ENCODE measurements around the gene BCL7A. TPM values are rescaled to one million over a fixed set of nuclear protein-coding genes. Genes with fewer than 3 reads are reported as not detected.
A peak's percentile ranks its signal among the peaks of the same experiment; 100 is the strongest.

Gene BCL7A
- total RNA-seq, 2 experiments from 2014 or later = 6.2 to 8.1 TPM

- H3K36me3 Mint-ChIP-seq (ENCODE audit: low read depth) = peaks cover 8% of the 10 kb centered on the region
- H3K27me3 Mint-ChIP-seq (ENCODE audit: low read depth) = no peaks in the 10 kb centered on the region
- no peak overlapping the region for H3K27ac Mint-ChIP-seq
- DNase-seq = no peak
- ATAC-seq = no peak
- CTCF ChIA-PET = interaction anchor here (0.7 to 2.4 kb wide), 2 partner anchors 64 to 71 kb away, joined by 3 to 7 read pairs; no protein-coding TSS in a partner anchor
- no peak overlapping the region for H3K4me3 Mint-ChIP-seq
- no peaks in the 10 kb centered on the region for H3K9me3 Mint-ChIP-seq (ENCODE audit: insufficient read depth)
- POLR2A ChIA-PET = no interaction called here
- peaks cover 14% of the 10 kb centered on the region for H3K4me1 Mint-ChIP-seq (ENCODE audit: low read depth)
These were observed 38.4 kb downstream of the BCL7A start for GRCh38 chr12:122060081-122060501.

DNA sequence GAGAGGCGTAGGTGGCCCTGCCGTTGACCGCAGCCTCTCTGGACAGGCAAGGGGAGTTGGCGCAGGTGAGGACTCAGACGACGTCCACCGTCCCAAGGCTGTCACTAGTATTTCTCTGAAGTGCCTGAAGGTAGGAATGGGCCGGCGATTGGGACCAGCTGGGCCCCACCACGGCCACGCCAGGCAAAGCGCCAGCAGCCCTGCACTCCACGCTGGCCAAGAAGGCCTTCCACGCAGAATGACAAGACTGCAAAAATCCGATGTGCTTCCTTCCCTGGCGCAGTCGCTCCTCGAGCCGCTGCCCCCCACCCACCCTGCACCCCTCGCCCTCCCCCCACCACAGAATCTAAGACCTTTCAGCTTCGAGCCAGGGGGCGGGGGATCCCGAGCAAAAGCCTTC lies 39.6 kb downstream of the BCL7A start:
- ChIA-PET CTCF (interaction anchor here (2.4 kb wide), 1 partner anchor 63 kb away, joined by 7 read pairs; no protein-coding TSS in a partner anchor), POLR2A (no interaction called here)
- peaks cover 14% of the 10 kb centered on the region for H3K4me1 Mint-ChIP-seq (ENCODE audit: low read depth)
- H3K27ac Mint-ChIP-seq = no peak overlapping the region
- no peaks in the 10 kb centered on the region for H3K9me3 Mint-ChIP-seq (ENCODE audit: insufficient read depth)
- peaks cover 8% of the 10 kb centered on the region for H3K36me3 Mint-ChIP-seq (ENCODE audit: low read depth)
- DNase-seq = no peak
- no peak overlapping the region for H3K4me3 Mint-ChIP-seq
- no peak for ATAC-seq
- H3K27me3 Mint-ChIP-seq (ENCODE audit: low read depth) = no peaks in the 10 kb centered on the region

- Mint-ChIP-seq H3K27ac (peak overlapping the region; percentile 24), H3K9me3 (ENCODE audit: insufficient read depth) (no peaks in the 10 kb centered on the region), H3K4me3 (no peak overlapping the region), H3K36me3 (ENCODE audit: low read depth) (peaks cover 3% of the 10 kb centered on the region), H3K27me3 (ENCODE audit: low read depth) (no peaks in the 10 kb centered on the region), H3K4me1 (ENCODE audit: low read depth) (peaks cover 26% of the 10 kb centered on the region)
- ChIA-PET CTCF (interaction anchor here (0.9 to 1.8 kb wide), 4 partner anchors 9 to 60 kb away, joined by 3 to 9 read pairs (median 6); no protein-coding TSS in a partner anchor), POLR2A (interaction anchor here (0.7 kb wide), 1 partner anchor 15 kb away, joined by 3 read pairs; no protein-coding TSS in a partner anchor)
- no peak for ATAC-seq
- no peak for DNase-seq
These were observed 41.4 kb downstream of the BCL7A start for GRCh38 chr12:122062832-122063693.

- ChIA-PET POLR2A (interaction anchor here (0.7 kb wide), 1 partner anchor 14 kb away, joined by 3 read pairs; no protein-coding TSS in a partner anchor), CTCF (interaction anchor here (0.9 to 1.8 kb wide), 4 partner anchors 9 to 60 kb away, joined by 3 to 9 read pairs (median 6); no protein-coding TSS in a partner anchor)
- no peaks in the 10 kb centered on the region for H3K9me3 Mint-ChIP-seq (ENCODE audit: insufficient read depth)
- no peaks in the 10 kb centered on the region for H3K27me3 Mint-ChIP-seq (ENCODE audit: low read depth)
- peak overlapping the region; percentile 22 for H3K27ac Mint-ChIP-seq
- no peak for ATAC-seq
- no peak for DNase-seq
- H3K4me3 Mint-ChIP-seq = no peak overlapping the region
- H3K36me3 Mint-ChIP-seq (ENCODE audit: low read depth) = peaks cover 3% of the 10 kb centered on the region
- peaks cover 32% of the 10 kb centered on the region for H3K4me1 Mint-ChIP-seq (ENCODE audit: low read depth)
These were observed 42.0 kb downstream of the BCL7A start for GRCh38 chr12:122063694-122064024.

- peak overlapping the region; percentile 22 for H3K27ac Mint-ChIP-seq
- CTCF ChIA-PET = interaction anchor here (1.0 kb wide), 1 partner anchor 10 kb away, joined by 9 read pairs; no protein-coding TSS in a partner anchor
- ATAC-seq = peak; percentile 73
- no peaks in the 10 kb centered on the region for H3K36me3 Mint-ChIP-seq (ENCODE audit: low read depth)
- no peak overlapping the region for H3K4me3 Mint-ChIP-seq
- DNase-seq = peak; percentile 50
- no peaks in the 10 kb centered on the region for H3K27me3 Mint-ChIP-seq (ENCODE audit: low read depth)
- H3K9me3 Mint-ChIP-seq (ENCODE audit: insufficient read depth) = no peaks in the 10 kb centered on the region
- peaks cover 33% of the 10 kb centered on the region for H3K4me1 Mint-ChIP-seq (ENCODE audit: low read depth)
- POLR2A ChIA-PET = no interaction called here
These were observed 42.5 kb downstream of the BCL7A start for GRCh38 chr12:122064025-122064777.

GRCh38 chr12:122064780-122065588 lies 43.3 kb downstream of the BCL7A start:
- no peaks in the 10 kb centered on the region for H3K27me3 Mint-ChIP-seq (ENCODE audit: low read depth)
- no peak overlapping the region for H3K27ac Mint-ChIP-seq
- no peak for DNase-seq
- POLR2A ChIA-PET = no interaction called here
- no peaks in the 10 kb centered on the region for H3K9me3 Mint-ChIP-seq (ENCODE audit: insufficient read depth)
- H3K4me1 Mint-ChIP-seq (ENCODE audit: low read depth) = peaks cover 38% of the 10 kb centered on the region
- CTCF ChIA-PET = interaction anchor here (0.9 to 5.7 kb wide), 3 partner anchors 10 to 23 kb away, joined by 3 to 33 read pairs (median 11); no protein-coding TSS in a partner anchor
- ATAC-seq = no peak
- no peak overlapping the region for H3K4me3 Mint-ChIP-seq
- no peaks in the 10 kb centered on the region for H3K36me3 Mint-ChIP-seq (ENCODE audit: low read depth)

DNA sequence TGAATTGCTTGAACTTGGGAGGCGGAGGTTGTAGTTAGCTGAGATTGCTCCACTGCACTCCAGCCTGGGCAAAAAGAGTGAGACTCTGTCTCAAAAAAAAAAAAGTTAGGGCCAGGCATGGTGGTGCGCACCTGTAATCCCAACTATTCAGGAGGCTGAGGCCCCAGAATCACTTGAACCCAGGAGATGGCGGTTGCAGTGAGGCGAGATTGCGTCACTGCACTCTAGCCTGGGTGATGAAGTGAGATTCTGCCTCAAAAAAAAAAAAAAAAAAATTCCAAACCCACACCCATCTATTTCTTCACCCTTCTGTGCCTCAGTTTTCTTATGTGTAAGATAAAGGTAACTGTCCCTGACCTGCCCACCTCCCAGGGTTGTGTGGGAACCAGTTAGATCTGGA lies 45.9 kb downstream of the BCL7A start:
- Mint-ChIP-seq H3K36me3 (ENCODE audit: low read depth) (no peaks in the 10 kb centered on the region), H3K27me3 (ENCODE audit: low read depth) (no peaks in the 10 kb centered on the region), H3K4me1 (ENCODE audit: low read depth) (peaks cover 38% of the 10 kb centered on the region), H3K4me3 (peak overlapping the region; percentile 42), H3K9me3 (ENCODE audit: insufficient read depth) (no peaks in the 10 kb centered on the region), H3K27ac (peak overlapping the region; percentile 70)
- POLR2A ChIA-PET = interaction anchor here (1.7 kb wide), 1 partner anchor 13 kb away, joined by 6 read pairs; no protein-coding TSS in a partner anchor
- ATAC-seq (no peak), DNase-seq (no peak)
- CTCF ChIA-PET = interaction anchor here (1.0 to 5.7 kb wide), 4 partner anchors 13 to 56 kb away, joined by 3 to 33 read pairs (median 10); no protein-coding TSS in a partner anchor

DNA sequence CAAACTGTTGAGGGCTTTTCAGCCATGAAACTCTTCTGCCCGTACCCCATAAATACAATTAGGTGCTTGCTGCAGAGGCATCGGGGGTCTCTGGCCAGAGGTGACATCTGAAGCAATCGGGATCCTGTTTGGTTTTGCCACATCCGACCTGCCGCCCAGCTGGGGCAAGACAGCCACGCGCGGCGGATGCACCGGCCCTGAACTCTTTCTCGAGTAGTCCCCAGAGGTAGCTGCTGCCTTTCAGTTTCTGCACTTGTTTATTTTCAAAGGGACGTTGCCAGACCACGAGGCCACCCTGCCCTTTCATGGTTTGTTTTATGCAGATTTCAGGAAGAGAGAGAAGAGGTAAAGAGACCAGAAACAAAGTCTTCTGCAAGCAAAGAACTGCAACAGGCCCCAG lies 46.3 kb downstream of the BCL7A start:
- Mint-ChIP-seq H3K36me3 (ENCODE audit: low read depth) (no peaks in the 10 kb centered on the region), H3K4me3 (peak overlapping the region; percentile 42), H3K27ac (peak overlapping the region; percentile 70), H3K4me1 (ENCODE audit: low read depth) (peaks cover 36% of the 10 kb centered on the region), H3K9me3 (ENCODE audit: insufficient read depth) (no peaks in the 10 kb centered on the region), H3K27me3 (ENCODE audit: low read depth) (no peaks in the 10 kb centered on the region)
- POLR2A ChIA-PET = interaction anchor here (1.7 kb wide), 1 partner anchor 13 kb away, joined by 6 read pairs; no protein-coding TSS in a partner anchor
- ATAC-seq (peak; percentile 82), DNase-seq (peak; percentile 81)
- CTCF ChIA-PET = interaction anchor here (1.0 to 5.7 kb wide), 5 partner anchors 10 to 55 kb away, joined by 3 to 33 read pairs (median 6); partner anchors contain the start of gene MLXIP

DNA sequence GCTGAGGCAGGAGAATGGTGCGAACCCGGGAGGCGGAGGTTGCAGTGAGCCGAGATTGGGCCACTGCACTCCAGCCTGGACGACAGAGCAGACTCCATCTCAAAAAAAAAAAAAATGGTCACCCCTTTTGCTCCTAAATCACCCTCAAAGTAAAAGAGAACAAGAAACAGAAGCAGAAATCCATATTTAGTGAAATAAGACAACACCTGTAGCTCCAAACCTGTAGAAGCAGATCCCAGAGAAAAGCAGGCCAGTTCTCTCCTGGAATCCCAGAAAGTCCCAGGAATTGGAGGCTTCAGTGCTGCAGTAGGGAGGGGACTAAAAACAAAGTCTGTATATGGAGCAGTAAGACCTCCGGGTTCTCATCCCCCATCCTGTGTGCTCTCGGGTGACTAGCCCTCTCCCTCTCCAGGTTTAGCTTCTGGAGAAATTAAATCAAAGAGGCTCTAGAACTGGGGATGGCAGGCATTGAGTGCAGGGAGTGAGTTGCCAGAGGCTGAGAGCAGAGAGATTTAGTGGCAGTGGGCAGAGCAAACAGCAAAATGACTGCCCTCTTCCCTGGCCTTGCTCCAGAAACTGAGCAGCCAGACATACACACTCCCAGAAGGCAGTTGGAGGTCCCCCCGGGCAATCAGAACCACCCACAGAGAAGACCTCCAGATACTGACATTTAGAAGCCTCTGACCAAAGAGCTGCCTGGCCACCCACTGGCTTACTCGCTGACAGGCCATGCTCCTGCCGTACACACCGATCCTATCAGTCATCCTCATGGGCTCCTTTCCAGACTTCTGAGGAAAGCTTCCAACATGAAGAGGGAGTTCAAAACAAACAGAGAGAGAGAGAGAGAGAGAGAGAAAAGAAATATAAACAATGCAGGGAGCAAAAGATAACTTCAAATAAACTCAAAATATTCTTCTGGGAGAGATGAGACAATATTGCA lies 50.6 kb downstream of the BCL7A start:
- Mint-ChIP-seq H3K4me3 (no peak overlapping the region), H3K27me3 (ENCODE audit: low read depth) (peaks cover 5% of the 10 kb centered on the region), H3K9me3 (ENCODE audit: insufficient read depth) (no peaks in the 10 kb centered on the region), H3K4me1 (ENCODE audit: low read depth) (peaks cover 31% of the 10 kb centered on the region), H3K36me3 (ENCODE audit: low read depth) (no peaks in the 10 kb centered on the region), H3K27ac (no peak overlapping the region)
- DNase-seq (no peak), ATAC-seq (no peak)
- POLR2A ChIA-PET = interaction anchor here (1.4 kb wide), 1 partner anchor 9 kb away, joined by 3 read pairs; no protein-coding TSS in a partner anchor
- CTCF ChIA-PET = interaction anchor here (0.9 to 1.7 kb wide), 3 partner anchors 17 to 51 kb away, joined by 3 to 5 read pairs (median 3); no protein-coding TSS in a partner anchor

DNA sequence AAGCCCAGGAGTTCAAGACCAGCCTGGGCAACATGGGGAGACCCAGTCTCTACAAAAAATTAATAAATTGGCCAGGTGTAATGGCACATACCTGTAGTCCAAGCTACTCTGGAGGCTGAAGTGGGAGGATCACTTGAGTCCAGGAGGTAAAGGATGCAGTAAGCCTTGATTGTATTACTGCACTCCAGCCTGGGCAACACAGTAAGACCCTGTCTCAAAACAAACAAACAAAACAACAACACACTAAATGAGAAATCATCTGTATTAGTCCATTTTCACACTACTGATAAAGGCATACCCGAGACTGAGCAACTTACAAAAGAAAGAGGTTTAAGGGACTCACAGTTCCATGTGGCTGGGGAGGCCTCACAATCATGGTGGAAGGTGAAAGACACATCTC lies 52.1 kb downstream of the BCL7A start:
- H3K4me1 Mint-ChIP-seq (ENCODE audit: low read depth) = peaks cover 22% of the 10 kb centered on the region
- ATAC-seq (no peak), DNase-seq (no peak)
- H3K27ac Mint-ChIP-seq = no peak overlapping the region
- no peaks in the 10 kb centered on the region for H3K9me3 Mint-ChIP-seq (ENCODE audit: insufficient read depth)
- no peaks in the 10 kb centered on the region for H3K36me3 Mint-ChIP-seq (ENCODE audit: low read depth)
- H3K27me3 Mint-ChIP-seq (ENCODE audit: low read depth) = peaks cover 5% of the 10 kb centered on the region
- H3K4me3 Mint-ChIP-seq = no peak overlapping the region
- ChIA-PET POLR2A (no interaction called here), CTCF (interaction anchor here (1.6 kb wide), 1 partner anchor 279 kb away, joined by 3 read pairs; no protein-coding TSS in a partner anchor)

Measured in activated CD8-positive, alpha-beta T cell treated with anti-CD3 and anti-CD28 coated beads, Interleukin-2, amount 10 ng/mL, durations not matched to agents 7 days and 5 days (primary cell).